NOMO-1 (cell line): Measurements from ENCODE around the gene ZBTB32.
"Not testable (repeated sequence)": the region's sequence is repeated elsewhere in the genome, so short reads cannot be mapped to it uniquely, and the experiment has no call there.

Source experiments
- DNase-seq, 2 experiments: peaks; one replicate each; lab custom pipeline; 2025; ENCODE audit not compliant: unreplicated experiment in 2 of 2; lab: John Stamatoyannopoulos, UW

ZBTB32 gene, protein sequence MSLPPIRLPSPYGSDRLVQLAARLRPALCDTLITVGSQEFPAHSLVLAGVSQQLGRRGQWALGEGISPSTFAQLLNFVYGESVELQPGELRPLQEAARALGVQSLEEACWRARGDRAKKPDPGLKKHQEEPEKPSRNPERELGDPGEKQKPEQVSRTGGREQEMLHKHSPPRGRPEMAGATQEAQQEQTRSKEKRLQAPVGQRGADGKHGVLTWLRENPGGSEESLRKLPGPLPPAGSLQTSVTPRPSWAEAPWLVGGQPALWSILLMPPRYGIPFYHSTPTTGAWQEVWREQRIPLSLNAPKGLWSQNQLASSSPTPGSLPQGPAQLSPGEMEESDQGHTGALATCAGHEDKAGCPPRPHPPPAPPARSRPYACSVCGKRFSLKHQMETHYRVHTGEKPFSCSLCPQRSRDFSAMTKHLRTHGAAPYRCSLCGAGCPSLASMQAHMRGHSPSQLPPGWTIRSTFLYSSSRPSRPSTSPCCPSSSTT

DNA sequence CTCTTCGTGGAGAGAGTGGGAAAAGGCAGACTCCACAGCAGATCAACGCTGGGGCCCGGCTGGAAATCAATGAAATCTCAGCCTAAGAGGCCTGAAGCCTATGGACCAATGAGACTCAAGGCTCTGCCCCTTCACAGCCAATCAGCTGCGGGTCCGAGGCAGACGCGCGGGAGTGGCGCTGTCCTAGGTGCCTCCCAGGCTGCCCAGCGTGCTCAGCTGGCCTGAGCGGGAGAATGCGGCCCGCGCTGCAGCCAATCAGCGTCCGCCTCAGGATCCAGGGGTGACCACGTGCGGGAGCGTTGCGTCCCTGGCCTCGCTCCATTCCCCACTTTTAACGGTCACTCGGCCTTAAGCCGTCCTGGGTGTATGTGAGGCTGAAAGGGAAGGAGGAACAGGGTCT is at the start of gene ZBTB32:
TSS of gene ZBTB32 (plus strand) at position 341 of the 400 bp plus-strand sequence. CDS start 10,069 bp downstream, outside the sequence.
- no peak for DNase-seq

DNA sequence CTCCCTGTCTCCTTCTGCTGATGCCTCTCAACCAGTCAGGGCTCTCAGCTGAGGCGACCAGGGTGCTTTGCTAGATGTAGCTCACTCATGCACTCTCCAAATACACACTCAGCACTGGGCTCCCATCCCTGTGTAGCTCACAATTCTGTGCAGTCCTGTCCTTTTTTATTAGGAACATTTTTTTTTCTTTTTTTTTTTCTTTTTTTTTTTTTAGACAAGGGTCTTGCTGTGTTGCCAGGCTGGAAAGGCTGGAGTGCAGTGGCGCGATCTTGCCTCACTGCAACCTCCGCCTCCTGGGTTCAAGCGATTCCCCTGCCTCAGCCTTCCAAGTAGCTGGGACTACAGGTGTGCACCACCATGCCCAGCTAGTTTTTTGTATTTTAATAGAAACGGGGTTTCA is 49.5 kb upstream of the ZBTB32 start:
- DNase-seq, result not testable (repeated sequence)

DNA sequence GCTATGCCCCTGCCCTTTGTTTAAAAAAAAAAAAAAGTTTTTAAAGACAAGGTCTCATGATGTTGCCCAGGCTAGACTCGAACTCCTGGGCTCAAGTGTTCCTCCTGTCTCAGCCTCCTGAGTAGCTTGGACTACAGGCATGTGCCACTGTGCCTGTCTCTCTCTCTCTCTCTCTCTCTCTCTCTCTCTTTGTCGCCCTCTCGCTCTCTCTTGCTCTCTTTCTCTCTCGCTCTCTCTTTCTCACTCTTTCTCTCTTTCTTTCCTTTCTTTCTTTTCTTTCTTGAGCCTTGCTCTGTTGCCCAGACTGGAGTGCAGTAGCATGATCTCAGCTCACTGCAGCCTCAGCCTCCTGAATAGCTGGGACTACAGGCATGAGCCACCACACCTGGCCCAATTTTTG is 48.8 kb upstream of the ZBTB32 start:
- no peak for DNase-seq

DNA sequence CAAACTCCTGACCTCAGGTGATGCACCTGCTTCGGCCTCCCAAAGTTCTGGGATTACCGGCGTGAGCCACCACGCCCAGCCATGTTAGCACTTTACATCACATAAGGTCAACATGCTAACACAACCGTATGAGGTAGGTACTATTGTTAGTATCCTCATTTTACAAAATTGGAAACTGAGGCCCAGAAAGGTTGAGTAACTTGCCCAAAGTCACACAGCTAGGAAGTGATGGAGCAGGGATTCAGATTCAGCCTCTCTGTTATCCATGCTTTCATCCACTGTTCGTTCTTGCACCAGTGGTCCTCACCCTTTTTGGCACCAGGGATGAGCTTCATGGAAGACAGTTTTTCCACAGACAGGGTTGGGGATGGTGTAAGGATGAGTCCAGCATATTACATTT is 47.7 kb upstream of the ZBTB32 start:
- no peak for DNase-seq

DNA sequence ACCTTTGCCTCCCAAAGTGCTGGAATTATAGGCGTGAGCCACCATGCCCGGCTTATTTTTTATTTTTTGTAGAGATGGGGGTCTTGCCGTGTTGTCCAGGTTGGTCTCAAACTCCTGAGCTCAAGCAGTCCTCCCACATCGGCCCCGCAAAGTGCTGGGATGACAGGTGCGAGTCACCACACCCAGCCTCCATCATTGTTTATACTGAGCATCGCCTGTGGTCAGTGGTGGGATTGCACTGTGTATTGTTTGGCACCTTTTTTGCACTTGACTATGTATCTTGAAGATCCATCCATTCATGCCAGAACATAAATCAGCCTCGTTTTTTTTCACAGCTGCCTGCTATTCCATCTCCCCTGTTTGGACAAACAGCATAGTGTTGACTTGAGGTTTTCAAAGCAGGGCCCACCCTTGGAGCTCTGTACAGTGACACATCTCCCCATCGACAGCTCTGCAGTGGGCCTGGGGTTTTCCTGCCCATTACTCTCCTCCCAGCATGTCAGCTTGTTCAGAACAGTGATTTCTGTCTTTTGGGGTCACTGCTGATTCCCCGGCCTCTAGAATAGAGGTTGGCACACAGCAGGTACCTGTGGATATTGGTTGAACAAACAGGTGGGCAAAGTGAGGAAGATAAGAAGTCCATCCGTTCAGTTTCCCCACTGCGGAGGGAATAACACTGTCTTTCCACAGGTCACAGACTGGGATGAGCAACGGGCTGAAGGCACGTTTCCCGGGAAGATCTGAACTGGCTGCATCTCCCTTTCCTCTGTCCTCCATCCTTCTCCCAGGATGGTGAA is 46.3 kb upstream of the ZBTB32 start:
- DNase-seq, result no peak

GRCh38 chr19:35661995-35662340 is 42.4 kb upstream of the ZBTB32 start:
- no peak for DNase-seq

DNA sequence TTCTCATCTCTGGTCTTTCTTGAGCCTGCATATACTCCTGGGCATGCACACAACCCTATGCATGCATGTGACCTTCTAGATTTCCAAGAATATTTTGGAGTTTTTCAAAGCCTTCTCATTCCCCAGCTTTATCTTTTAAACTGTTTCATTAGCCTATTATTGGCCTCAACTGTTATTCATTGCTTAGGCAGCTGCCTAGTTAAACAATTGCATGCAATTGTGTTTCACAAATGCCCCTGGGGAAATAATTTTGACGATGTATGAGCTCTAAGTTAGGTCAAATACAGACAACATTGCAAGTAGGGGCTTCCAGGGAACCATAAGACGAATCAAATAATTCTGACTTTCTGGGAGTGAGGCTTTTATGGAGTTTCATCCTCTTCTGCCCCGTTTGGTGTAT is 40.4 kb upstream of the ZBTB32 start:
- DNase-seq, result no peak

GRCh38 chr19:35665157-35665556 is 39.2 kb upstream of the ZBTB32 start:
- no peak for DNase-seq

- DNase-seq, result no peak
Observed at GRCh38 chr19:35665604-35666003, 38.8 kb upstream of the ZBTB32 start.

DNA sequence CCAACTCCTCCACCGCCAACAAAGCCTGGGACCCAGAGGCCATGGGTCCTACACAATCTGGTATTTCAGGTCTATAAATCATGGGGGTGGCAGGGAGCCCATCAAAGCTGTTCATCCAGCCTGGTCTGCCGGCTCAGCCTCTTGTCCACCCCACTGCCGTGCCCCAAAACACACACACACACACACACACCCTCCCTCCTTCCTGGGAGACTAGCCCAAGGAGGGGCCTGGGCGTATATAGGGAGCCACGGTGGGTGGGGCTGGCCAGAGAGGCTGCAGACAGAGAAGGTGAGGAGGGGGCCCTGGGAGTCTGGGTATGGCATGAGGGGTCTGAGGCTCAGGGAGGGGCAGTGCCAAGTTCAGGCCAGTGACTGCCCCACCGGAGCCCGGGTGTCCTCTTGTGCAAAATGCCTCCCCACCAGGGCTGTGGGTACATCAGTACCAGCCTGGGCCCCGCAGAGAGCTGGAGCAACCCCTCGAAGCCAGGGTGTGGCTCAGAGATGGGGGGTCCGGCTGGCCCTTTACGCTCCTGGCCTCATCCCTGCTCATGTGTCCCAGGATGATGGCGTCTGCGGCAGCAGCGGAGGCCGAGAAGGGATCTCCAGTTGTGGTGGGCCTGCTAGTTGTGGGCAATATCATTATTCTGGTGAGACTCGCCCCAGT is 38.0 kb upstream of the ZBTB32 start, which contains the start of gene UPK1A:
TSS of gene UPK1A (plus strand) at position 267 of the 663 bp plus-strand sequence. CDS start at position 563, 296 bp downstream.
- DNase-seq, result no peak

- no peak for DNase-seq
Observed at GRCh38 chr19:35669566-35669965, 34.8 kb upstream of the ZBTB32 start.

GRCh38 chr19:35669974-35670373 is 34.4 kb upstream of the ZBTB32 start:
- DNase-seq, result no peak

DNA sequence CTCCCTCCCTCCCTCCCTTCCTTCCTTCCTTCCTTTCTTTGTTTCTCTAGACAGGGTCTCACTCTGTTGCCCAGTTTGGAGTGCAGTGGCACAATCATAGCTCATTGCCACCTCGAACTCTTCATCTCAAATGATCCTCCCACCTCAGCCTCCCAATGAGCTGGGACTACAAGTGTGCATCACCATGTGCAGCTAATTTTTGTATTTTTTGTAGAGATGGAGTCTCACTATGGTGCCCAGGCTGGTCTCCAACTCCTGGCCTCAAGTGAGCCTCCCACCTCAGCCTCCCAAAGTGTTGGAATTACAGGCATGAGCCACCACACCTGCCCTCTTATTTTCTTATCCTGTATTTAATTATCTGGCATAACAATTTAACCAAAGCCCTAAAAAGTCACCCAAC is 33.7 kb upstream of the ZBTB32 start:
- no peak for DNase-seq

GRCh38 chr19:35671818-35672217 is 32.5 kb upstream of the ZBTB32 start:
- DNase-seq, result no peak

DNA sequence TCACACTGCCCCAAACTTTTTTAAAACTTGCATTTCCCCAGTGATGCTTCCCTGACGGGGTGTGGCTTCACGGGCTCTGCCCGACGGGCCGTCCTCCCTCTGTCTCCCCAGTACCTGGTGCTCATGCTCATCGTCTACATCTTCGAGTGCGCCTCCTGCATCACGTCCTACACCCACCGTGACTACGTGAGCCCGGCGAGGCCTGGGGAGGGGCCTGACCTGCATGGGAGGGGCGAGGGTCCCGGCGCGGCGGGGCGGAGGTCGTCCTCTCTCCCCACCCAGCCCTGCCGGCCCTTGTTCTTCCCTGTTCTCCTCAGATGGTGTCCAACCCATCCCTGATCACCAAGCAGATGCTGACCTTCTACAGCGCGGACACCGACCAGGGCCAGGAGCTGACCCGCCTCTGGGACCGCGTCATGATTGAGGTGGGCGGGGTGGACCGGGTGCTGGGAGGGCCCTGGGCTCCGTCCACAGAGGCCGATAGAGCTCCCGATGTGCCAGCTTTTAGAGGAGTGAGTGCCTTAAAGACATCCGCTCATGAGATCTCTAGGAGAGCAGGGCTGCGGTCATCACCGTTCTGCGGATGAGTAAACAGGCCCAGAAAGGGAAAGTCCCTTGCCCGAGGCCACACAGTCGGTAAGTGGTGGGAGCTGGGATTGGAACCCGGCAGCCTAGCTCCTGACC is 31.1 kb upstream of the ZBTB32 start:
- no peak for DNase-seq

GRCh38 chr19:35675589-35676140 is 28.7 kb upstream of the ZBTB32 start:
- DNase-seq, result no peak

GRCh38 chr19:35689836-35690235 is 14.5 kb upstream of the ZBTB32 start:
- DNase-seq, result no peak

GRCh38 chr19:35691106-35691505 is 13.3 kb upstream of the ZBTB32 start:
- not testable (repeated sequence) for DNase-seq

GRCh38 chr19:35692010-35692409 is 12.3 kb upstream of the ZBTB32 start:
- DNase-seq, result no peak

GRCh38 chr19:35693422-35693821 is 10.9 kb upstream of the ZBTB32 start:
- DNase-seq, result no peak
